Inferior parietal cortex (tissue), 1 donor: Measurements from ENCODE around the gene NPEPL1.
"Not testable (repeated sequence)": the region's sequence is repeated elsewhere in the genome, so short reads cannot be mapped to it uniquely, and the experiment has no call there.

Source experiments
- DNase-seq: peaks from one replicate; pipeline ENCODE4 v3.0.0-alpha.2; 2016; ENCODE audit errors: extremely low spot score

NPEPL1 gene

DNA sequence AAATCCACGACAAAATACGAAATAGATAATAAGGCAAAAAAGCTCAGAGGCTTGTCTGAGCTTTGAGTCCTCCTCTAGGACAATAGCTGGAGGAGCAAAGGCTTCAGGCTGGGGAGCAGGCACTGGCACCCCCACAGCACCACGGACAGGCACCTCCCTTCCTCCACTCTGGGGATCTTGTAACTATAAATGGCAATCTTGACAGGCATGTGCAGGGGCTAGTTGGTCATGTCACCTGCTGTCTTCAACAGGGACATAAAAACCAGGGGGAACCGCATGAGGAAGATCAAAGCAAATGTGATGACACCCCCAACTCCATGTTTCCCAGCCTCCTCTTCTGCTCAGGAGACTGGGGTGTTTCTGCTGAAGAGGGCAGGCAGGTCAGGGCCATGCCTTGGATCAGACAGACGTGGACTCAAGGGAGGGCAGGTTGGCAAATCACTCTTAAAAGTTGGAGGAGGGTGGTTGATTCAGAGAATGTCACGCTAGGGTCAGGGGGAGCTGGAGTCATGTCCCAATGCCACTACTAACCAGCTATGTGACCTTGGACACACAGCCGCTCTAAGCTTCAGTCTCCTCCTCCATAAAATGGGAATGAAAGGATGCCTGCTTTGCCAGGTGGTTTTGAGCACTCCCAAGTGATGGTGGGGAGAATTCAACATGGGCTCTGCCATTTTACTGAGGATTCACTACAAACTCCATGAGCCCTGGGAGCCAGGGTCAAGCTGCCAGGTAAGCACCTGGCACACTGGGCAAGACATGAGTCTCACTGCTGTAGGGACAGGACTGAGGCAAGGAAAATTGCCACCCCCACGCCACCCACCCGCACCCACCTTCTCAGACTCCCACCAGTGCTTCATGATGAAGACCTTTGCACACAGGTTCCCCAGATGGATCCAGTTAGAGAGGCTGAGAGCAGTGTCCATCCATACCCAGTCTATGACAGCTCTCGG, 48.0 kb downstream of the NPEPL1 start:
- no peak for DNase-seq

DNA sequence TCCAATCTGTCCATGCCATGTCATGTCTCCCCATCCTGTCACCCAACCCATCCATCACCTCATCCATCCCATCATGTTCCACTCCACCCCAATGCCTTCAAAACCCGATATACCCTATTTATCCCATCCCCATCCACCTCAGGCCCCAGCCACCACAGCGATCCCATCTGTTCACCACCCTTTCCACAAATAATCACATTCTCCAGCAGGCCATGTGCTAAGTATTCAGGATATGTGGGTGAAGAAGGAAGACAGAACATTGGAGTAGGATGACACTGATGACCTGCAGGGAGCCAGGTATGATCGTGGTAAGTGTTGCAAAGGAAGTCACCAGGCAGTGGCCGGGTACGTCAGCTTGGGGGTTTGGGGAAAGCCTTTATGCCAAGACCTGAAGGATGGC, 48.8 kb downstream of the NPEPL1 start:
- DNase-seq: no peak

DNA sequence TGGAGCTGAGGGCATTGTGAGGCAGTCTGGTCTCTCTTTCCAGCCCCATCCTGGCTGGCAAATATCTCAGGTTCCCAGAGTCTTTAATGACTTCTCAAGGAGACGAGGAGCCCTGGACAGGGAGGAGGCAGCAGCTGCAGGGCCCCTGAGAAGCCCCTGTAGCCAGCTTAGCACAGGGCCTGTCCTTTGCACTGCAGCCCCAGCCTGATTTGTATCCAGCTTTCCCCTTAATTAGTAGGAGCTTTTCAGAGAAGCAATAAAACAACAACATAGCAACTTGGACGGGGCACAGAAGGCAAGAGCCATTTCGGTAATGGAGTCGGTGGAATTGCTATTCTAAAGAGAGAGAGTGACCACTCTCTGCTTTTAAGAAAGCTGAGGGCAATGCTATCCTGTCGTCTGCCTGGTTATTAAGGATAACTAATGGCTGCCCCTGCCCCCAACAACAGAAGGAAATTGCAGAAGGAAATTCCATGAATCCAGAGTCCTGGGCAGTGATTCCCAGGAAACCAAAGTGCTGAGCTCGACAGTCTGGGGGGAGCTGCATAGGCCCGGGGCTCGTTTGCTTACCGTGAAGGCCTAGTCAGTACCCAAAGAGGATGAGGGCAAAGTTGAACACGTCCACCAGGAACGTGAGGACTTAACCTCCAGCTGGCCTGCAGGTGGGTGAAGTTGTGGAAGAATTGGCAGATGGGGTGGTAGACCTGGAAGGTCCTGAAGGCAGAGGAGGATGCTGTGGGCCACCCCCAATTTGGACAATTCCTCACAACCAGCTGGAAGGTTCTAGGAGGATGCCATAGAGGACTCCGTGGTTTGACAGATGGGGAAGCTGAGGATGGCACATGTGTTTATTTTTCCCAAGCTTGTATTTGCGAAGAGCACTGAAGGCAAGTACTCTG, 50.3 kb downstream of the NPEPL1 start:
- no peak for DNase-seq

DNA sequence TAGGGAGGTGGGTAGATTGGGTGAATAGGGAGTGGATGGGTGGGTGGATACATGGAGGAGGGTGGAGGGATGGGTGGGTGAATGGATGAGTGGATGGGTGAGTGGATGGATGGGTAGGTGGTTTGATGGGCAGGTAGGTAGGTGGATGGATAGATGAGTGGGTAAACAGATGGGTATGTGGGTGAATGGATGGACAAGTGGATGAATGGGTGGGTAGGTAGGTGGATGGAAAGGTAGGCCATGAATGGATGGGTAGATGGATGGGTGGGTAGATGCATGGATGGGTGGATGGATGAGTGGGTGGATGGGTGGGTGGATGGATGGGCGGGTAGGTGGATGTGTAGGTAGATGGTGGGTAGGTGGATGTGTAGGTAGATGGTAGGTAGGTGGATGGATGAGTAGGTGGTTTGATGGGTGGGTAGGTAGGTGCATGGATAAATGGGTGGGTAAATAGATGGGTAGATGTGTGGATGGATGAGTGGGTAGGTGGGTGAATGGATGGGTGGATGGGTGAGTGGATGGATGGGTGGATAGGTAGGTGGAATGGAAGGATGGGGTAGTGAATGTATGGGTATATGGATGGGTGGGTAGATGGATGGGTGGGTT, 51.4 kb downstream of the NPEPL1 start:
- no peak for DNase-seq

DNA sequence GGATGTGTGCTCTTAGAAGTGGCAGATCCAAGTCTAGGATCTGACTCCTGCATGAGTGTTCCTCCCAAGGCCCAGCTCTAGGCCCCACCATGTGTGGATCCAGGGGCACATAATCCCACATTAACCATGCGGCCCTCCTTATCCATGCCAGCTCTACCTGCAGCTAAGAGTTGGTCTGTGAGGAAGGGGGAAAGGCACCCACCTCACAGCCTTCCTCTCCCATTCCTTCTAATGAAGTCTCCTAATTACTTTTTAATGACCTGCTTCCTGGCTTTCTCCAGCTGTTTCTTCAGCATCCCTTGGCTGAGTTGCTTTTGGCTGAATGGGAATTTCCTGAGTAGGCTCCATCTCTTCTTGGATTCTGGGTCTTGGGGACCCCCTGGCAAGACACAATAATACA, 52.2 kb downstream of the NPEPL1 start:
- DNase-seq: no peak

DNA sequence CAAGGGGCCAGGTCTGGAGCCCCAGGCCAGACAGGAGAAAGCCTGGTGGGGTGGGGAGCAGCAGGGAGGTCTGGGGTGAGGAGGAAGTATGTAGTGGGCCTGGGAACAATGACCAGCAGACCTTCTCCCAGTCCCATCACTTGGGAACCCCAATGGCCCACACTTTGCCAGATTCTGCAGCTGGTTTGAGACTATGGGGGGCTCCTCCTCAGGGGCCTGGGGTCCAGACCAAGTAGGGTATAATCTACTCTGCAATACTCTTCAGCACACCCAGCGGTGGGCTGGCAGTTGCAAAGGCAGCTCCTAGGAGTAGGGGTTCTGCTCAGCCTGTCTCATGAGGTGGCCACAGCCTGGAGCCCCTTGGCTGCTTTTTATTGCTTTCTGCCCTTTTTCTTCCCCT, 52.8 kb downstream of the NPEPL1 start:
- no peak for DNase-seq

DNA sequence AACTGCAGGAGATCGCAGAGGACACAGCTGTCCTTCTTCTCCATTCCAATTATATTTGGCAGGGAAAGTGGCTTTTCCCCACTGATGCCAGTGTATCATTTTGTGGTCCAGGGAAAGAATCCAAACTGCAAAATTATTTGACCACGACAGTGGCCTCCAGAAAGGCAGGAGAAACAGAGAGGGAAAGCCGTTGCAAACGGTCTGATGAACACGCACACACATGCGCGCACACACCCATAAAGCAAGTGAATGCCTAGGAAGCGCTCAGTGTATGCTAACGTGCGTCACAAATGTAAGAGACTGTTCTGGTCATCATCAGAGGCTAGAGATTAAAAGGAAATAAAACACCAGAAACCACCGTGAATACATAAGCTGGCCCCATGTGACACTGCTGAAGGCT, 54.0 kb downstream of the NPEPL1 start:
- no peak for DNase-seq

DNA sequence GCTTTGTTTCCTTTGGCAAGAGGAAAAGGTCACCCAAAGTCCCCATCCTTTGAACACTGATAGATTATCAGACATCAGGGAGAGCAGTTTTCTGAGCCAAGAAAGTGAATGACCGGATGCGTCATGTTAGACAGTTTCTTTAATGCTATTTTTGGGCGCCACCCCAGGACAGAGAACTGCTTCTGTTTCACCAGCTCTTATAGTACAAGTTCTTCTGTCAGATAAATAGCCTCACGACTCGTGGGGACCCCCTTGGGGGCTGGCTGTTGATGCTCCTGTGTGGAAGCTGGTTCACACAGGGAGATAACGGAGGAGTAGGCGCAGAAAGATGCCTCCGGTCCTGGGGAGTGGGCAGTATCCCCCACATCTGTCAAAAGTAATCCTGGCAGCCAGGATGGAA, 54.6 kb downstream of the NPEPL1 start:
- no peak for DNase-seq

DNA sequence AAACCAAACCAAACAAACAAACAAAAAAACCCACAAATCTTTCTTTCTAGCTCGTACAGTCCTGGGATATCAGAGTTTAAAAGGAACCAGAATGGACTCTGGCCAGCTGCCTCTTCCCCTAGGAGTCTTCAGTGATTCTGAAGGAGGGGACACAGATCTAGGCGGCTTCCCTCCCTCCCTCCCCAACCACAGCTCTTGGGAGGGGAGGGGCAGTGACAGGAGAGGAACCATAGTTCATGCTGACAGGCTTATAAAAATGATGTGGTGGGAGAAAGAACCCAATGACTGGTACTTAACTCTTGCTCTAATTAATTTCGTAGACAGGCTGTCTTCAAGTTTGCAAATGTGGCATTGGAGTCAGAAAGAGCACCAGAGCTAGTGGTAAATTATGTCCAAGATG, 56.0 kb downstream of the NPEPL1 start:
- DNase-seq: no peak

DNA sequence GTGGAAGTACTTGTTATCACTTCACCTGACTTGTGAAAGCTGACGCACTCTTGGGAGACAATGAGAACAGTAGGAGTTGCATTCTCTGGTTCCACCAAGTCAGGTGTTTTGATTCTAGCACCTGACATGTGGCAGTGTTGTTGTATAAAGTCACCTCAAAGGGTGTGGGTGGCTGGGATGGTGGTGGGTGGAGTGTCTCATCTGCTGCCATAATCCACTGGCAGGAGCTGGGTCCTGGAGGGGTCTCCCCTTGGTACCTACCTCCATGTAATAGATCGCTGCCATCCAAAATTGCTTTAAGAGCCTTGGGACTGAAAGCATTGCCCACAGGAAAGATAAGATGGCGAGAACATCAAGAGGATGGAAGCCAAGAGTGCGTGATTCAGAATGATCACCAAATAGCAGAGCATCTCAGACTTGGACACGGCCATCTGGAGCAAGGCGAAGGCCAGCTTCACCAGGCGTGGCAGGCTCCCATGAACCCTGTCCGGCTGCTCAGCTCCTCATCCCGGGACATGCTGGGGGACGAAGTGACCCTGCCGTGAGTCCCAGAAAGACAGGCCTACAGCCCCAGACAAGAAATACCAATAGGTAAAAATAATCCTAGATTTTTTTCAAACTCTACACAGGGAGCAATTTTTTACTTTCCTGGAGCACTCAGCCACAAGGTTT, 56.6 kb downstream of the NPEPL1 start:
- DNase-seq: no peak

DNA sequence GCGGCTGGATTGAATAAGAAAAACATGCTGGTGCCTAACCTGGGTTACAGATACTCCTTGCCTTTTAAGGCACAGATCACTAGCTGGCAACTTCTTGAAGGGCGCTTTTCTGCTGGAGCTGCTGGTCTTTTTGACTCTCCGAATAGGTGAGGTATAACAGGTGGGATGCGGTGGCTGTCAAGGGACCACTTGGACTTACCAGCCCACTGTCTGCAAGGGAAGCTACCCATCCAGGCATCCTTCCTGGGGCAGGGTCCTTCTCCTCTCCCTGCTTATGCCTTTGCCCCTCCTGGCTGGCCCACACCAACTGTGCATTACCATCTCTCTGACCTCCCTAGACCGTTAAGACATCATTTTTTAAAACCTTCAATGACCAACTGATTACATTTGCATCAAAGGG, 57.4 kb downstream of the NPEPL1 start:
- DNase-seq: no peak

DNA sequence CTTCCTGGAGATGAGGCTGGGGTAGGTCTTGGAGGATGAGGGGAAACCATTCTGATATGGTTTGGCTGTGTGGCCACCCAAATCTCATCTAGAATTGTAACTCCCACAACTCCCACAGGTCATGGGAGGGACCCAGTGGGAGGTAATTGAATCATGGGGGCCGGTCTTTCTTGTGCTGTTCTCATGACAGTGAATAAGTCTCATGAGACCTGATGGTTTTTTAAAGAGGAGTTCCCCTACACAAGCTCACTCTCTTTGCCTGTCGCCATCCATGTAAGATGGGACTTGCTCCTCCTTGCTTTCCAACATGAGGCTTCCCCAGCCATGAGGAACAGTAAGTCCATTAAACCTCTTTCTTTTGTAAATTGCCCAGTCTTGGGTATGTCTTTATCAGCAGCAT, 58.1 kb downstream of the NPEPL1 start:
- DNase-seq: not testable (repeated sequence)

DNA sequence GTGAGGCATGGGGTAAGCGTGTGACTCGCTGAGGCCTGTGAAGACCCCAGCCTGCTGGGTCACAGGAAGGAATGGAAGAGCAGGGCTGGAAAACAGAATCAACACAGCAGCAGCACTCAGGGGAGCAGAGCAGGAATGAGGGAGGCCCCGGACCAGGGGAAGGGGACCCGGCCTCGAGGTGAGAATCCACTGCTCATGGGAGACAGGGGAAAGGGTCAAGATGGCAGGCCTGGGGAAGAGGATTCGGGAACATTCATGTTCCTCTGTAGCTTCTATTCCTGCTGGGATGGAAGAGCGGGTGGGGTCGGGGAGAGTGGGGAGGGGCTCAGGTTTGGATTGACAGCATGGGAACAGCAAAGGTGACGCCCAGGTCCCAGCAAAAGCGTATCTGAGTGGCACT, 59.4 kb downstream of the NPEPL1 start:
- no peak for DNase-seq

DNA sequence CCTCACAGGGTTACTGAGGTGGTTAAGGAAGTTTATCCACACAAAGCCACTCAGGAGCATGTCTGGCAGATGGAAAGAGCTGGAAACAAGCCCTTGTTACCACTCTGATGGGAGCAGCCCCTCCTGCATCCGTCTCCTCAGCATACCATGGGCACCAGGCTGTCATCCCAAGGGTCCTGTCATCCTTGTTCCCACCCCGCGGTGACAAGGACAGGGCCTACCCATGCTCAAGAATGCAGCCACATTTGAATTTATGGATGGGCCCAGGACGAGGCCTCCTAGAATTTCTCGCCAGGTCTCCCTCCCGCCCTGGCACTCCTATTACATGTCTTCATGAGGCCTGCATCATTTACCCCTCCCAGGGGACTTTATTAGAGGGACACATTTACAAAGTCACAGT, 60.0 kb downstream of the NPEPL1 start:
- no peak for DNase-seq

DNA sequence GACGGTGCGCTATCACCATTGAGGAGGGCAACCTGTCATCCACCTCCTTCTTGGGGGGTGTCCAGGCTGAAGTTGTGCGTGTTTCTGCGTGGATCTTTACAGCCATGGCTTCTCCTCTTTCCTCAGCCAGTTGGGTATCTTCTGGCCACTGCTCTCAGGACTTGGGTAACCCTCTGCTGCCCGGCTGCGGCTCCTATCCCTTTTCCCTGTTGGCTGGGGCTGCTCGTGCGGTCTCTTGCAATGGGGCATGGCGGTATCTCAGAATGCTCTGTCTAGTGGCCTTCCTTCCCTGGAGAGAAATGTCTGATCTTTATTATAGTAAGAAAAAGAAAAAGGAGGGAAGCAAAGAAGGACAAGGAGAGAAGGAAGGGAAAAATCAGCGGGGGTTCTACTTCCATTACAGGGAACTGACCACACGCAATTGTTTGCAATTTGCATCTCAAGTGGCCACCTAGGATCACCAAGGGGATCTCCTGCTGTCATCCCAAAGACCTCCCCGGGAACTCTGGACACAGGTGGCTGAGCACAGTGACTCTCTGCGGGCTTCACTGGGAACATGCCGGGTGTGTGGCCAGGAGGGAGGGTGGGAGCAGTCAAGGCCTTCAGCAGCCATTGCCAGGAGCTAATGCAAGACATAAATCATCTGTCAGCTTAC, 60.8 kb downstream of the NPEPL1 start:
- DNase-seq: no peak

DNA sequence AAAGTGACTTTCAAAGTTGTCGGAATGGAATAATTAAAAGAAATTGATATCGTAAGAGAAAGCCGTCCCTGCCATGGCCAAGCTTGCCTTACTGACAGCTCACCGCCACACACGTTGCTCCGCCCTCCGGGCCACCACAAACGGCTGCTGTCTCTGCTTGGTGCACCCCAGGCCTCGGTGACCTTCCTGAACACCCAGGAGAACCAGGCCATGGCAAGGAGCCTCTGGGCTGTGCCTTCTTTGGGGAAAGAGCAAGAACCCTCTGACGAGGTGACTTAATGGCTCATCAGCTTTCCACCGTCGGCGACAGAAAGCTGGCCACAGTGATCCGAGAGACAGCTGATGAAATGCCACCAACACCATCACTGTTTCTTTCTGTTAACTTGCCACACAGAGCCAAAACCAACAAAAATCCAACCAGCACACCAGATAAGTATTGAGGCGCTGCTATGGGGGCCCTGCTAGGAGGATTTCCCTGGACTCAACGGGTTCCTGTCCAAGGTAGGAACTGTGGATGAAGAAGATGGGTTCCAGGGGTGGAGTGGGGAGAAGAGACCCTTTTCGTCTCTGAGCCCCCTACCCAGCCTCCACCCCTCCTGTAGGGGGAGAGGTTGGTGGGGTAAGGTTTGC, 61.4 kb downstream of the NPEPL1 start:
- no peak for DNase-seq

DNA sequence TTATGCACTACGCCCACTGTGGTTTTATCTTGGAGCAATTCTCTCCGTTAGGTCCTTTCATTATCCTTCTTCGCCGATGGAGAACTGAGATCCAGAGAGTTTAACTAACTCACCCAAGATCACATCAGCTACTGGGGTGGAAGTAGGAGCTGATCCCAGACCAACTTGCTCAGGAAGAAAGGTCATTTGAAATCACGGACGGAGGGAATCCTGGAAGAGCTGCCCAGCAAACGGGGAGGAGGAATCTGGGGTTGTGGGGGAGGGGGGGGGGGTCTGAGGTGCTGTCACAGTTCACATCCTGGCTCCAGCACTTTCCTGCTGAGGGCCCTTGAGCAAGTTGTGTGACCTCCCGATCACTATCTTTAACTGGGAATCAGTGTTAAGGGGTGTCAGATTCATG, 62.0 kb downstream of the NPEPL1 start:
- DNase-seq: no peak

DNA sequence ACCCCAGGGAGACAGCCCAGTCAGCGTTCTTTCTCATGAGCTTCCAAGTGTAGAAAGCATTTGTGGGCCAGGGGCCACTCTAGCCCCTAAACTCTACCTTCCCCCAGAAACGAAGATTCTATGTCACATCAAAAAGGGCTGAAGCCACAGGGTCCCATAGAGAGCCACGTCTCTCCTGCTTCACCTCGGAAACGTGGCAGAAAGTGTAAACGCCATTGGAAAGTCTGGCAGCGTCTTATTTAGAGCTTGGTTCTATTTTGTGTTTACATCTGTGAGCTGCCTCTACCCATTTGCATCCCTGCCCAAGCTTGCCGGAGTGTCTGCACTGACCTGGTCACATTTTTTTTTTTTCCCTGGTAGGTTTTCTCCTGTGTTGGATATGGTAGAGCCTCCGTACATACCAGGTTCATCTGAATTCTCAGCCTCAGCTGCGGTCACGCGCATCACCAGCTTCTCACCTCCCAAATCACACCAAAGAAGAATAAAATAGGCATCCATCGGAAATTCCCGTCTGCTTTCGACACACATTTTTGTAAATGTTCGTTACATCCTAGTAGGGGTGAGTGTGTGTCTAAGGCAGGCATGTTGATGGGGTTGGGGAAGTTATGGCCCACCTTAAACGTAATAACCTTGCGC, 62.6 kb downstream of the NPEPL1 start:
- DNase-seq: no peak

DNA sequence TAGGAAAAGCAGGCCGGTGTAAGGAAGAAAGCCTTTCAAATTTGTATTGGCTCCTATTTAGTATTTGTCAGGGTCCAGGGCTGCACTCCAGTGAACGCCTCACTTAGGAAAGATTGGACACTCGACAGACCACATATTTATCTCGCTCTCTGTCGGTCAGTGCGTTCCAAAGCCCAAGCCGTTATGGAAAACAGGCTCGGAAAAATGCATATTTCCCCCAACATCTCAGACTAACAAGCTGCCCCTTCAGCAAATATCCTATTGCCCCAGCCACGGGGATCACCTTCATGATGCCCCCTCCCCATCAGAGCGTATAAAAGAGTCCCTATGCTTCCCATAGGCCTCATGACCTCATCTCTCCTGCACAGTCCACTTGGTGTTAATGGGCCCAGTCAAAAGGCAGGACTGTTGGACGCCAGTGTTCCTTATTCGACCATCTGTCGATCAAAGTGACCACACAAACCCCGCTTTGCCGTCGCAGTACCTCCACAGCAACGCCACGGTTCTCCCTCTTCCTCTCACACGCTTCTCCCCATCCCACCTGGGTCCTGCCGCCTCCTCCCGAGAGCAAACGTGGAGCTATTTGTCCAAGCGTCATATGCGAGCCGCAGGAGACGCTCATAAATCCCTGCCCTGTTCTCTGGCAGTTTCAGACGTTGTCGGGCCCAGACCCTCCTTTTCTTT, 63.3 kb downstream of the NPEPL1 start:
- no peak for DNase-seq

DNA sequence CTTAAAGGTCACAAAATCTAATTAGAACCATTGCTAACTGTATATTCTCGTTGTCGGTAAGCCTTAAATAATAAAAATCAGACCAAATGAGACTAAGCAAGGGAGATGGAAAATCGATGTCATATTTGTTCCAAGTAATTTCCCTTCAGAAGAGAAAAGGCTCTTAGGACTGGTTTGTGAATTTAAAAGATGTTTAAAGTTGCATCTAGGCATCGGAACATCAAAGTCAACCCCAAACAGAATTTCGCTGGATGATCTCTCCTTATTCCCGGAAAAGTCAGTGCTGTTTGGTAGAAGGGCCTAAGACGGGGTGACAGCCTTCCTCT, 63.8 kb downstream of the NPEPL1 start:
- DNase-seq: no peak
